Prostate gland (tissue), 2 donors: ENCODE data around the gene ZCRB1.

ENCODE experiments used
- POLR2A ChIP-seq: fragments of 450-650 bp; IDR thresholded peaks from one replicate; pipeline ENCODE4 v1.6.1; 2016; ENCODE audit warnings: antibody characterized with exemption, mild to moderate bottlenecking
- POLR2AphosphoS5 ChIP-seq: sonication (generic); formaldehyde crosslinking; IDR thresholded peaks from one replicate; pipeline ENCODE4 v1.6.1; 2017; ENCODE audit warnings: antibody characterized with exemption
- TF ChIP-seq, protein P1 (sequence below), 4 experiments: fragments of 200-600 bp in 2 of 4; fragments of 450-650 bp in 2 of 4; sonication (generic) in 2 of 4; IDR thresholded peaks; 1 replicate in 3 of 4; 2 replicates in 1 of 4; pipeline ENCODE4 v1.5.1; 2016 to 2019; ENCODE audit warnings: antibody characterized with exemption in 4 of 4, mild to moderate bottlenecking in 2 of 4, moderate library complexity in 2 of 4

DNA sequence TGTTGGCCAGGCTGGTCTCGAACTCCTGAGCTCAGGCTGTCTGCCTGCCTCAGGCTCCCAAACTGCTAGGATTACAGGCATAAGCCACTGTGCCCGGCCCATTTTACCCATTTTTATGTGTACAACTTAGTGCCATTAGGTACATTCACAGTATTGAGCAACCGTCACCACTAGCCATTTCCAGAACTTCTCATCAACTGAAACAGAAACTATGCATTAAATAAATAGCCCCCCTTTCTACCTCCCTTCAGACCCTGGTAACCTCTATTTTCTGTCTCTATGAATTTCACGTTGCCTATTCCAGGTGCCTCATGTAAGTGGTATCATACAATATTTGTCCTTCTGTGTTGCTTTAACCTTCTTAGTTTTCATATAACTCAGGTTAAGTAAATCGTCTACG is 15.9 kb downstream of the ZCRB1 start:
- TF ChIP-seq, protein P1, sequence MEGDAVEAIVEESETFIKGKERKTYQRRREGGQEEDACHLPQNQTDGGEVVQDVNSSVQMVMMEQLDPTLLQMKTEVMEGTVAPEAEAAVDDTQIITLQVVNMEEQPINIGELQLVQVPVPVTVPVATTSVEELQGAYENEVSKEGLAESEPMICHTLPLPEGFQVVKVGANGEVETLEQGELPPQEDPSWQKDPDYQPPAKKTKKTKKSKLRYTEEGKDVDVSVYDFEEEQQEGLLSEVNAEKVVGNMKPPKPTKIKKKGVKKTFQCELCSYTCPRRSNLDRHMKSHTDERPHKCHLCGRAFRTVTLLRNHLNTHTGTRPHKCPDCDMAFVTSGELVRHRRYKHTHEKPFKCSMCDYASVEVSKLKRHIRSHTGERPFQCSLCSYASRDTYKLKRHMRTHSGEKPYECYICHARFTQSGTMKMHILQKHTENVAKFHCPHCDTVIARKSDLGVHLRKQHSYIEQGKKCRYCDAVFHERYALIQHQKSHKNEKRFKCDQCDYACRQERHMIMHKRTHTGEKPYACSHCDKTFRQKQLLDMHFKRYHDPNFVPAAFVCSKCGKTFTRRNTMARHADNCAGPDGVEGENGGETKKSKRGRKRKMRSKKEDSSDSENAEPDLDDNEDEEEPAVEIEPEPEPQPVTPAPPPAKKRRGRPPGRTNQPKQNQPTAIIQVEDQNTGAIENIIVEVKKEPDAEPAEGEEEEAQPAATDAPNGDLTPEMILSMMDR (IDR thresholded peaks at IDR 0.05), result no peak
- no peak for TF ChIP-seq POLR2AphosphoS5
- no peak for TF ChIP-seq POLR2A
